ENCODE data around the gene HEXIM1.

GRCh38 chr17:45104497-45104896 is 43.8 kb upstream of the HEXIM1 start:
- TF ChIP-seq POLR2A (IDR thresholded peaks at IDR 0.05; ENCODE audit: low read depth, low read length), result no peak
- no peak for TF ChIP-seq POLR2AphosphoS5 (IDR thresholded peaks at IDR 0.05; ENCODE audit: low read depth, low read length)

Measured in GM12891 (cell line).